Stimulated activated CD8-positive, alpha-beta memory T cell treated with anti-CD3 and anti-CD28 coated beads, Interleukin-12 subunit alpha, Interleukin-12 subunit beta, amount 100 ng/mL, for 24 hours (primary cell): Measurements from ENCODE around the gene SLC11A2.
"Not testable (repeated sequence)": the region's sequence is repeated elsewhere in the genome, so short reads cannot be mapped to it uniquely, and the experiment has no call there.

Experiments
- DNase-seq: peaks from one replicate; pipeline ENCODE4 v3.0.0-alpha.2; 2020; ENCODE audit errors: extremely low read depth

SLC11A2 gene

DNA sequence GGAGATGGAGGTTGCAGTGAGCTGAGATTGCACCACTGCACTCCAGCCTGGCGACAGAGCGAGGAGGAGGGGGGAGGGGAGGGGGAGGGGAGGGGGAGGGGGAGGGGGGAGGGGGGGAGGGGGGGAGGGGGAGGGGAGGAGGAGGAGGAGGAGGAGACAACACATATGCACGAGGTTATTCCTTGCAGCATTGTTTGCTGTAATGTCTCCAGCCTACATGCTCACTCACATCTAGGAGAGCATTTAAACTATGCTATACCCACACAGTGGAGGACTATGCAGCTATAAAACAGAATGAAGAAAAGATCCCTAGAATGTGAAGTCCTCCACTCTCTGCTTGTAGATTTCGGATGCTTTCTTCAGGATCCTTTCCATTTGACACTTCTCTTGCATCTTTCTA is 77.4 kb downstream of the SLC11A2 start:
- DNase-seq, result no peak

DNA sequence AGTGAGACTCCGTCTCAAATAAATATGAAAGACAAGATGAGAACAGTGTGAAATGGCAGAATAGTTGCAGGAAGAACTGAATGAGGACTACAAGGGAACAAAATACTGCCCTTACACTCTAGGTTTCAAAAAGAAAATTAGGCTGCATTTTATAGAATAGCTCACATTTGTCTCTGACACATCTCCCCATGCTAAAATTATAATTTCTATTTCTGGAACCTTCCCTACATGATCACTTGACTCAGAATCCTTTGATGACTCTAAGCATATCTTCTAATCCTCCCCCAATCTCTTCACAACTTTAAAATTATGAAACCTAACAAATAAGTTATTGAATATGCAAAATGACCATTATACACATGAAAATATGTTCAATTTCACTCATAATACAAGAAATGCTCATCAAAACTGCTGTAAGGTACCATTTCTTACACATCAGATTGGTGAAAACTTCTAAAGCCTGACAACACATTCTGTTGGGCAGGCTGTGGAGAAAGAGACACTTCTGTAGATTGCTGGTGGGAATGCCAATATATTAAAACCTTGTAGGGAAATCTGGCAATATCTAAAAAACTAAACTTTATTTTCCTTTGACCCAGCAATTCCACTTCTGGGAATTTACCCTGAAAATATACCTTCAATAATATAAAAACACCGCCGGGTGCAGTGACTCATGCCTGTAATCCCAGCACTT is 78.1 kb downstream of the SLC11A2 start:
- no peak for DNase-seq

DNA sequence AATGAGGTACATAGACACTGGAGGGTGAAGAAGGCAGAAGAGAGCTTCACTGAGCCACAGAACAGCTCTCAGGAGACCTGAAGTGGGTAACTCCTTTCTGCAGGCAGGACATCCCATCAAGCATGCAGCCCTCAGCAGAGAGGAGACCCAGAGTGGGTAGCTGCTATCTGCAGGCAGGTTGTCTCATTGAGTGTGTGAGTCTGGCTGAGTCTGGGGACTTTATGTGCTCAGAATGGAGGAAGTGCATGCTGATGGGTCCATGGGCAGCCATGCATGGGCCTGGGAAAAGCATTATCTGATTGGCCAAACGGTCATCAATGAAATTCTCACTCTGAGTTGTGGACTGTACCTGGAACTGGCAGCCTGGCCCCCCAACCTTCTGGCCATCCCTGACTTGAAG is 88.5 kb downstream of the SLC11A2 start:
- no peak for DNase-seq

DNA sequence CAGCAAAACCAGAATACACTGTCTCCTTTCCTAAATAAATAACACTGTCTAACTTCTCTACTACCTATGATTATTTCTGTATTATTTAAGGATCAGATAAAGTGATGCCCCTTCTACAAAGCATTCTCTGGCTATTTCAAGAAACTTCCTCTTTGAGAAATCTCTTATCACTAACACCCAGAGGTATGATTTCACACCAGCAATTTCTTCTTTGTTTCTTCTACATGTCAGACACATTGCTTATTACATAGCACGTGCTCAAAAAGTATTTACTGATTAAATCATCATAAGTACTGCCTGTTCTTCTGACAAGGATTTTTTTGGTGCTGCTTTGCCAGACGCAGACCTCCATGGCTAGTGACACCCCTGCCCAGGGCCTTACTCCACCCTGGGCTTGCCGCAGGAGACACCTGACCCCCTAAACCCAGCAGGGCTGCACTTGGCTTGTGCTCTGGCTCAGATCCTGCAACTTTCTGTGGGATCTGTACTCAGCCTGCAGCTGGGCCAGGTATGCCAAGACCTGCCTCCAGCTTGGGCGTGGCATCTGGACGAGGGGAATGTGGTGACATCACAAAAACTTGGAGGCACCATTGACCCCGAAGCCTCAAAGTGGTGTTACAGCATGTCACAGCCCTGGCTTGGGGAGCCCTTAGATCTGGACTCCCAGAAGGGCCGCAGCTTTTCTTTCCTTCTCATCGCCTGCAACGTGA is 89.2 kb downstream of the SLC11A2 start:
- no peak for DNase-seq

DNA sequence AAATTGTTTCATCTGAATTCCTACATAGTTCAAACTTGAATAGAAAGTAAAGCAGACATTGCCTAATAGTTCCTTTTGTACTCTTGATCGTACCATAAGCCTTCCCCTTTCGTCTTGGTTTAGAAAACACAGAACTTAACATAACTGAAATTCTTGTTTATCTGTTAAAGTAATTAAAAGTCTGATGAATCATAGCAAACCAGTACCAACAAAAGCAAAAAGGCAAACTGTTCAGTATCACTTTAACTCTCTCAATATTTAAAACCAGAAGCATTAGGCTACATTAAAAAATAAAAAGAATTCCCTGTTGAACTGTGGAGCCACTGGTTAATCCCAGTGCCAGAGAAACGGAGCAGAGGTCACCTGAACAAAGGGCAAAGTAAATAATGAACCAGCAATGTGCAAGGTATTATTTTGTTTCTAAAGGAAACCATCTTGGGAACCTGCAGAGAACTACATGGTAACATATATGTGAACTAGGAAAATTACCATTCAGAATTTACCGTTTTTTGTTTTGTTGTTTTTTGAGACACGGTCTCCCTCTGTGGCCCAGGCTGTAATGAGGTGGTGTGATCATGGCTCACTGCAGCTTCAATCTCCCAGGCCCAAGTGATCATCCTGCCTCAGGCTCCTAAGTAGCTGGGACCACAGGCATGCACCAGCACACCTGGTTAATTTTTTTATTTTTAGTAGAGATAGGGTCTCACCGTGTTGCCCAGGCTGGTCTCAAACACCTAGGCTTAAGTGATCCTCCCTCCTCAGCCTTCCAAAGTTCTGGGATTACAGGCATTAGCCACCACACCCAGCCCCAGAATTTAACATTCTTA is 91.0 kb downstream of the SLC11A2 start:
- no peak for DNase-seq

DNA sequence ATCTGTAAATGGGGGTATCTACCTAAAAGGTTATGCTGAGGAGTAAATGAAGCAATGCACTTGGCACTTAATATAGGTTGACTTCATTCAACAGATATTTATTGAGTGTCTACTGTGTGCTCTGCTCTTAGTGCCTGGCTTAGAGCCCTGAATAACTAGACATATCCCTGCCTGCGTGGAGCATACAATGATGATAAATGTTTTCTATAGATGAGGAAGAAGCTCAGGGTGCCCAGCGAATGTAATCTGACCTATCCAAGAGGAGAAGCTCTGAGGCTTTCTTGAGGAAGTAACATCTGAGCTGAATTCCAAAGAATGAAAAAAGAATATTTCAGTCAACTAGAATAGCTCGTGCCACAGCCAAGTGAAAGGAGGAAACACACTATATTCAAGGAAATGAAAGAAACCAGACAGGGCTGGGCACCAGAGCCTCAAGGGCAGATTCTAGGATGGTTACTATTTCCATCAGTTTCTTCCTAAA is 91.8 kb downstream of the SLC11A2 start:
- DNase-seq, result no peak

DNA sequence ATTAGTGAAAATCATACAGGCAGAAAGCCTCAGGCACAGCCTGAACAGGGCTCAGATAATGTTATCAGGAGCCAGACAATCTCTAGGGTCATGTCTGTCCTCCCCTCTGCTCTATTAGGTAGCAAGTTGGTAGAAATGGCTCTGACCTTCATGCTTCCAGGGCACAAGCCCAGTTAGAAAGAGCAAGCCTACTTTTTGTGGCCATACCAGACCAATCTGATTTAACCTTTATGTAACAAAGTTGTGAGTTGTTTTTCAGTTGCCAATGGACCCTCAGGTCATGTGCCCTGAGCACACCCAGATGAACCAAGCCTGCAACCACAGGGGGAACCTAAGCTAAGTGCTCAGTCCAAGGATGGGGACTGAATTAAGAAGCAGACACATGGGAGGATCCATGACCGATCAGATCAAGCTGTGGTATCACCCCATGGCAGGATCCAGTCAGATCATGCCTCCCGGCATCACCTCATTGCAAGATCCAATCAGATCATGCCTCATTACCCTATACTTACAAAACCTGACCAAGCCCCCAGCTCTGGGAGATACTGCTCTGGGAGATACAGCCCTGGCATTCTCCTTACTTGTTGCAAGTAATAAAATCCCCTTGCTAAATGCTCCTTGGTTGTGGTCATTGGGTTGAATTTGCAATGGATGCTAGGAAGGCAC is 92.6 kb downstream of the SLC11A2 start:
- no peak for DNase-seq

DNA sequence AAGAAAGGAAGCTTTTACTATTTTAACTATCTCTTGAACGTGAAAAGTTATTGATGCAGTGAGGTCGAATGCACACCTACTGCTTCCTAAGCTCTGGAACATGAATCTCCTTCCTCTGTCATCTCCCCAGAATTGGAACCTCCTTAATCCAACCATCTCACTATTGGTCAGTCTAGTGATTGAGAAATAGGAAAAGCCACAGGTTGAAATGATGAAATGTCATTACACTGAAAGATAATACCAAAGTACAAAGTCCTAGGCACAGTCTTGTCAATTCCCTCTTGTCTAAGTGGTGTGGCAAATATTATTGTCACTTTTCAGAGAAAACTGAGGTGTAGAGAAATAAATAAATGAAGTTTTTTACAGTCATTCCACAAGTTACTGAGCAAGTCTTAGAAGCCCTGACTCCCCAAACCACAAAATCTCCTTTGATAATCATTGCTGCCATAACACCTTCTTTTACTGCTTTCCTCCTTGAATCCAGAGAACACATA is 93.3 kb downstream of the SLC11A2 start:
- DNase-seq, result no peak

DNA sequence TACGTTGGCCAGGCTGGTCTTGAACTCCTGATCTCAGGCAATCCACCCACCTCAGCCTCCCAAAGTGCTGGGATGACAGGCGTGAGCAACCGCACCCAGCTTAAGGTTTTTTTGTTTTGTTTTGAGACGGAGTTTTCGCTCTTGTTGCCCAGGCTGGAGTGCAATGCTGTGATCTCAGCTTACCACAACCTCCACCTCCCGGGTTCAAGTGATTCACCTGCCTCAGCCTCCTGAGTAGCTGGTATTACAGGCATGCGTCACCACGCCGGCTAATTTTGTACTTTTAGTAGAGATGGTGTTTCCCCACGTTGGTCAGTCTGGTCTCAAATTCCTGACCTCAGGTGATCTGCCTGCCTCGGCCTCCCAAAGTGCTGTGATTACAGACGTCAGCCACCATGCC is 95.7 kb downstream of the SLC11A2 start:
- DNase-seq, result not testable (repeated sequence)

DNA sequence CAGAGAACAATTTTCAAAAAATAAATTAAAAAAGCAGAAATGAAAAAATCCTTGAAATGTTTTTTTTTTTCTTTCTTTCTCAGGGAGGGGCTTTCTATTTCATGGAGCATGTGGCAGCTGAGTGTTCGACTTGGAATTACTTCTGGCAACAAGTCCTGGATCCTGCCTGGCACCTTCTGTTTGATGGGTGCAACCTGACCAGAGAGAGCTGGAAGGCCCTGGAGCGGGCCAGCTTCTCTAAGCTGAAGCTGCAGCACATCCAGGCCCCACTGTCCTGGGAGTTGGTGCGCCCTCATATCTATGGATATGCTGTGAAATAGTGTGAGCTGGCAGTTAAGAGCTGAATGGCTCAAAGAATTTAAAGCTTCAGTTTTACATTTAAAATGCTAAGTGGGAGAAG is 96.4 kb downstream of the SLC11A2 start:
- DNase-seq, result no peak
